ENCODE data around the gene FCGBP.
"Not testable (repeated sequence)": the region's sequence is repeated elsewhere in the genome, so short reads cannot be mapped to it uniquely, and the experiment has no call there.

The FCGBP gene

GRCh38 chr19:39934584-39935363 lies at the start of gene FCGBP:
FCGBP (minus strand) TSS chr19:39934634.
- no peaks in the 10 kb centered on the region for H3K27me3 Mint-ChIP-seq
- peaks cover 8% of the 10 kb centered on the region for H3K9me3 Mint-ChIP-seq
- H3K36me3 Mint-ChIP-seq: peaks cover 5% of the 10 kb centered on the region
- H3K4me3 Mint-ChIP-seq: no peak within 1 kb of the TSS
- peak within 1 kb of the TSS; percentile 62 for H3K27ac Mint-ChIP-seq
- H3K4me1 Mint-ChIP-seq: peaks cover 71% of the 10 kb centered on the region

- H3K9me3 Mint-ChIP-seq: peaks cover 17% of the 10 kb centered on the region
- H3K27me3 Mint-ChIP-seq: no peaks in the 10 kb centered on the region
- H3K27ac Mint-ChIP-seq: peak overlapping the region; percentile 59
- no peak overlapping the region for H3K4me3 Mint-ChIP-seq
- H3K4me1 Mint-ChIP-seq: peaks cover 21% of the 10 kb centered on the region
- H3K36me3 Mint-ChIP-seq: peaks cover 48% of the 10 kb centered on the region
These were observed 49.4 kb upstream of the FCGBP start for GRCh38 chr19:39983695-39984300.

GRCh38 chr19:39982883-39983282 lies 48.4 kb upstream of the FCGBP start:
- no peak overlapping the region for H3K27ac Mint-ChIP-seq
- H3K27me3 Mint-ChIP-seq: no peaks in the 10 kb centered on the region
- peaks cover 16% of the 10 kb centered on the region for H3K9me3 Mint-ChIP-seq
- H3K4me3 Mint-ChIP-seq: no peak overlapping the region
- H3K4me1 Mint-ChIP-seq: peaks cover 17% of the 10 kb centered on the region
- peaks cover 52% of the 10 kb centered on the region for H3K36me3 Mint-ChIP-seq

GRCh38 chr19:39974377-39975155 lies 40.1 kb upstream of the FCGBP start:
- Mint-ChIP-seq H3K4me1 (peaks cover 46% of the 10 kb centered on the region), H3K9me3 (no peaks in the 10 kb centered on the region)

GRCh38 chr19:39971380-39972035 lies 37.1 kb upstream of the FCGBP start:
- H3K27ac Mint-ChIP-seq: peak overlapping the region; percentile 99
- peak overlapping the region; percentile 98 for H3K4me3 Mint-ChIP-seq
- no peaks in the 10 kb centered on the region for H3K27me3 Mint-ChIP-seq
- peaks cover 59% of the 10 kb centered on the region for H3K4me1 Mint-ChIP-seq
- H3K9me3 Mint-ChIP-seq: no peaks in the 10 kb centered on the region
- peaks cover 28% of the 10 kb centered on the region for H3K36me3 Mint-ChIP-seq

More at GRCh38 chr19:39974377-39975155, 40.1 kb upstream of the FCGBP start:
- Mint-ChIP-seq H3K27ac (peak overlapping the region; percentile 55), H3K4me3 (no peak overlapping the region), H3K27me3 (no peaks in the 10 kb centered on the region), H3K36me3 (peaks cover 31% of the 10 kb centered on the region)

- Mint-ChIP-seq H3K9me3 (no peaks in the 10 kb centered on the region), H3K4me1 (peaks cover 59% of the 10 kb centered on the region), H3K27ac (peak within 1 kb of the TSS; percentile 99), H3K4me3 (peak within 1 kb of the TSS; percentile 98), H3K27me3 (no peaks in the 10 kb centered on the region), H3K36me3 (peaks cover 28% of the 10 kb centered on the region)
These were observed 36.4 kb upstream of the FCGBP start, which contains the start of gene PSMC4 for GRCh38 chr19:39970675-39971379. PSMC4 (plus strand) TSS chr19:39971165; CDS start chr19:39971203, 38 bp downstream.

GRCh38 chr19:39970425-39970674 lies 35.9 kb upstream of the FCGBP start:
- Mint-ChIP-seq H3K27me3 (no peaks in the 10 kb centered on the region), H3K36me3 (peaks cover 24% of the 10 kb centered on the region), H3K9me3 (no peaks in the 10 kb centered on the region), H3K4me3 (peak overlapping the region; percentile 98), H3K4me1 (peaks cover 59% of the 10 kb centered on the region), H3K27ac (peak overlapping the region; percentile 99)

- no peaks in the 10 kb centered on the region for H3K9me3 Mint-ChIP-seq
- H3K27me3 Mint-ChIP-seq: no peaks in the 10 kb centered on the region
- H3K4me1 Mint-ChIP-seq: peaks cover 58% of the 10 kb centered on the region
- peaks cover 22% of the 10 kb centered on the region for H3K36me3 Mint-ChIP-seq
- H3K27ac Mint-ChIP-seq: peak overlapping the region; percentile 99
- H3K4me3 Mint-ChIP-seq: peak overlapping the region; percentile 98
These were observed 35.4 kb upstream of the FCGBP start for GRCh38 chr19:39969681-39970424.

- peak overlapping the region; percentile 98 for H3K4me3 Mint-ChIP-seq
- H3K27ac Mint-ChIP-seq: peak overlapping the region; percentile 99
- no peaks in the 10 kb centered on the region for H3K9me3 Mint-ChIP-seq
- H3K27me3 Mint-ChIP-seq: no peaks in the 10 kb centered on the region
- peaks cover 18% of the 10 kb centered on the region for H3K36me3 Mint-ChIP-seq
- H3K4me1 Mint-ChIP-seq: peaks cover 55% of the 10 kb centered on the region
These were observed 34.8 kb upstream of the FCGBP start for GRCh38 chr19:39969266-39969665.

GRCh38 chr19:39968789-39969188 lies 34.4 kb upstream of the FCGBP start:
- H3K4me3 Mint-ChIP-seq: peak overlapping the region; percentile 98
- peak overlapping the region; percentile 99 for H3K27ac Mint-ChIP-seq
- H3K9me3 Mint-ChIP-seq: no peaks in the 10 kb centered on the region
- peaks cover 16% of the 10 kb centered on the region for H3K36me3 Mint-ChIP-seq
- H3K4me1 Mint-ChIP-seq: peaks cover 58% of the 10 kb centered on the region
- no peaks in the 10 kb centered on the region for H3K27me3 Mint-ChIP-seq

- H3K4me3 Mint-ChIP-seq: no peak overlapping the region
- H3K9me3 Mint-ChIP-seq: no peaks in the 10 kb centered on the region
- peaks cover 57% of the 10 kb centered on the region for H3K4me1 Mint-ChIP-seq
- no peak overlapping the region for H3K27ac Mint-ChIP-seq
- peaks cover 10% of the 10 kb centered on the region for H3K36me3 Mint-ChIP-seq
- H3K27me3 Mint-ChIP-seq: no peaks in the 10 kb centered on the region
These were observed 33.1 kb upstream of the FCGBP start for GRCh38 chr19:39967561-39967960.

GRCh38 chr19:39966617-39967016 lies 32.2 kb upstream of the FCGBP start:
- Mint-ChIP-seq H3K27ac (no peak overlapping the region), H3K4me1 (peaks cover 49% of the 10 kb centered on the region), H3K9me3 (no peaks in the 10 kb centered on the region), H3K27me3 (no peaks in the 10 kb centered on the region), H3K4me3 (no peak overlapping the region), H3K36me3 (peaks cover 10% of the 10 kb centered on the region)

- H3K4me1 Mint-ChIP-seq: peaks cover 43% of the 10 kb centered on the region
- no peak overlapping the region for H3K27ac Mint-ChIP-seq
- H3K27me3 Mint-ChIP-seq: no peaks in the 10 kb centered on the region
- H3K4me3 Mint-ChIP-seq: no peak overlapping the region
- H3K9me3 Mint-ChIP-seq: no peaks in the 10 kb centered on the region
- peaks cover 4% of the 10 kb centered on the region for H3K36me3 Mint-ChIP-seq
These were observed 29.5 kb upstream of the FCGBP start for GRCh38 chr19:39963898-39964297.

- H3K27ac Mint-ChIP-seq: peak overlapping the region; percentile 87
- H3K4me1 Mint-ChIP-seq: peaks cover 55% of the 10 kb centered on the region
- not testable (repeated sequence) for H3K36me3 Mint-ChIP-seq, H3K27me3 Mint-ChIP-seq, H3K9me3 Mint-ChIP-seq
- peak overlapping the region; percentile 80 for H3K4me3 Mint-ChIP-seq
These were observed 25.0 kb upstream of the FCGBP start for GRCh38 chr19:39959407-39959806.
